GM18868 (cell line): Measurements from ENCODE around the gene SUMF1.

Source experiments
- ATAC-seq: cut with Tn5 transposase; IDR thresholded peaks from one replicate; pipeline ENCODE4 v1.9.1; 2021; ENCODE audit warnings: mild to moderate bottlenecking, moderate library complexity; ENCODE audit not compliant: unreplicated experiment

The SUMF1 gene

GRCh38 chr3:4466741-4467521 is at the start of gene SUMF1:
TSS of gene SUMF1 (minus strand) at chr3:4467269. CDS start at chr3:4467245, 24 bp downstream.
- peak; percentile 100 for ATAC-seq

- ATAC-seq: no peak
Observed at GRCh38 chr3:4515916-4516579, 49.0 kb upstream of the SUMF1 start.

GRCh38 chr3:4514916-4515315 is 47.8 kb upstream of the SUMF1 start:
- ATAC-seq: no peak

GRCh38 chr3:4514321-4514720 is 47.3 kb upstream of the SUMF1 start:
- ATAC-seq: no peak

GRCh38 chr3:4512895-4513616 is 46.0 kb upstream of the SUMF1 start:
- ATAC-seq: no peak

- no peak for ATAC-seq
Observed at GRCh38 chr3:4511491-4512262, 44.6 kb upstream of the SUMF1 start.

GRCh38 chr3:4509983-4510755 is 43.1 kb upstream of the SUMF1 start:
- no peak for ATAC-seq

- ATAC-seq: no peak
Observed at GRCh38 chr3:4509043-4509442, 42.0 kb upstream of the SUMF1 start.

GRCh38 chr3:4508048-4508981 is 41.2 kb upstream of the SUMF1 start:
- ATAC-seq: peak; percentile 72

- peak; percentile 10 for ATAC-seq
Observed at GRCh38 chr3:4507024-4507596, 40.0 kb upstream of the SUMF1 start.

GRCh38 chr3:4506559-4507023 is 39.5 kb upstream of the SUMF1 start:
- ATAC-seq: no peak

GRCh38 chr3:4505688-4506558 is 38.9 kb upstream of the SUMF1 start:
- no peak for ATAC-seq

- no peak for ATAC-seq
Observed at GRCh38 chr3:4504340-4505261, 37.5 kb upstream of the SUMF1 start.

GRCh38 chr3:4503050-4503449 is 36.0 kb upstream of the SUMF1 start:
- peak; percentile 66 for ATAC-seq

- ATAC-seq: no peak
Observed at GRCh38 chr3:4501927-4502326, 34.9 kb upstream of the SUMF1 start.

- no peak for ATAC-seq
Observed at GRCh38 chr3:4501437-4501836, 34.4 kb upstream of the SUMF1 start.

- no peak for ATAC-seq
Observed at GRCh38 chr3:4498446-4498845, 31.4 kb upstream of the SUMF1 start.
